Measurements from ENCODE around the gene DLEC1.

DLEC1 gene

GRCh38 chr3:38116471-38117162, 77.6 kb downstream of the DLEC1 start:
- peak; percentile 4; the same call in 2 of the 3 replicates for ATAC-seq
- no peak for TF ChIP-seq OSR1 (CRISPR knock-in tag; IDR thresholded peaks at IDR 0.05)
- TF ChIP-seq CREB5 (CRISPR knock-in tag; IDR thresholded peaks at IDR 0.05; ENCODE audit: low read depth) = no peak
- no peak for TF ChIP-seq TOX (CRISPR knock-in tag; IDR thresholded peaks at IDR 0.05; ENCODE audit: borderline replicate concordance)
- TF ChIP-seq CSRNP3 (CRISPR knock-in tag; IDR thresholded peaks at IDR 0.05) = no peak
- TF ChIP-seq ESRRG (CRISPR knock-in tag; IDR thresholded peaks at IDR 0.05) = no peak
- TF ChIP-seq PATZ1 (CRISPR knock-in tag; IDR thresholded peaks at IDR 0.05; ENCODE audit: borderline replicate concordance) = no peak
- TF ChIP-seq ZFP30 (CRISPR knock-in tag; IDR thresholded peaks at IDR 0.05) = no peak
- TF ChIP-seq PPARA (CRISPR knock-in tag; IDR thresholded peaks at IDR 0.05; ENCODE audit: borderline replicate concordance) = no peak
- TF ChIP-seq ZC3H10 (CRISPR knock-in tag; IDR thresholded peaks at IDR 0.05) = no peak
- no peak for TF ChIP-seq GLIS3 (CRISPR knock-in tag; IDR thresholded peaks at IDR 0.05)
- TF ChIP-seq CSDC2 (CRISPR knock-in tag; IDR thresholded peaks at IDR 0.05) = no peak
- no peak for TF ChIP-seq BACH2 (CRISPR knock-in tag; IDR thresholded peaks at IDR 0.05; ENCODE audit: borderline replicate concordance)
- TF ChIP-seq ZNF70 (CRISPR knock-in tag; IDR thresholded peaks at IDR 0.05) = no peak
- no peak for TF ChIP-seq TSHZ2 (CRISPR knock-in tag; IDR thresholded peaks at IDR 0.05)
- TF ChIP-seq ZNF565 (CRISPR knock-in tag; conservative IDR thresholded peaks at IDR 0.05; ENCODE audit: low read depth) = no peak

- TF ChIP-seq RARB (CRISPR knock-in tag; IDR thresholded peaks at IDR 0.05) = no peak
- TF ChIP-seq GLIS3 (CRISPR knock-in tag; IDR thresholded peaks at IDR 0.05) = no peak
- no peak for TF ChIP-seq CREB5 (CRISPR knock-in tag; IDR thresholded peaks at IDR 0.05; ENCODE audit: low read depth)
- peak; percentile 35 for ATAC-seq
These were observed 78.2 kb downstream of the DLEC1 start for GRCh38 chr3:38117163-38117716.

- ATAC-seq = peak; percentile 83
- TF ChIP-seq ZC3H10 (CRISPR knock-in tag; IDR thresholded peaks at IDR 0.05) (no peak), ZNF8 (CRISPR knock-in tag; IDR thresholded peaks at IDR 0.05) (no peak), ZFP30 (CRISPR knock-in tag; IDR thresholded peaks at IDR 0.05) (no peak), TSHZ2 (CRISPR knock-in tag; IDR thresholded peaks at IDR 0.05) (no peak), BACH2 (CRISPR knock-in tag; IDR thresholded peaks at IDR 0.05; ENCODE audit: borderline replicate concordance) (no peak), POU6F1 (CRISPR knock-in tag; IDR thresholded peaks at IDR 0.05; ENCODE audit: borderline replicate concordance, low read depth) (no peak), ISL1 (CRISPR knock-in tag; IDR thresholded peaks at IDR 0.05) (no peak), CSRNP3 (CRISPR knock-in tag; IDR thresholded peaks at IDR 0.05) (no peak), ZNF70 (CRISPR knock-in tag; IDR thresholded peaks at IDR 0.05) (no peak)
These were observed 78.9 kb downstream of the DLEC1 start for GRCh38 chr3:38117748-38118420.

Measured in SK-N-SH treated with all-trans-retinoic acid at 6 μM for 48 hours (cell line).